GM18909 (cell line): ENCODE measurements around the gene EIF2S2.

Source experiments
- ATAC-seq: cut with Tn5 transposase; IDR thresholded peaks from one replicate; pipeline ENCODE4 v1.9.1; 2021; ENCODE audit warnings: mild to moderate bottlenecking; ENCODE audit not compliant: unreplicated experiment, poor library complexity

The EIF2S2 gene

GRCh38 chr20:34069341-34070078, 42.5 kb downstream of the EIF2S2 start:
- peak; percentile 69 for ATAC-seq

- ATAC-seq = no peak
These were observed 44.0 kb downstream of the EIF2S2 start for GRCh38 chr20:34068001-34068400.

DNA sequence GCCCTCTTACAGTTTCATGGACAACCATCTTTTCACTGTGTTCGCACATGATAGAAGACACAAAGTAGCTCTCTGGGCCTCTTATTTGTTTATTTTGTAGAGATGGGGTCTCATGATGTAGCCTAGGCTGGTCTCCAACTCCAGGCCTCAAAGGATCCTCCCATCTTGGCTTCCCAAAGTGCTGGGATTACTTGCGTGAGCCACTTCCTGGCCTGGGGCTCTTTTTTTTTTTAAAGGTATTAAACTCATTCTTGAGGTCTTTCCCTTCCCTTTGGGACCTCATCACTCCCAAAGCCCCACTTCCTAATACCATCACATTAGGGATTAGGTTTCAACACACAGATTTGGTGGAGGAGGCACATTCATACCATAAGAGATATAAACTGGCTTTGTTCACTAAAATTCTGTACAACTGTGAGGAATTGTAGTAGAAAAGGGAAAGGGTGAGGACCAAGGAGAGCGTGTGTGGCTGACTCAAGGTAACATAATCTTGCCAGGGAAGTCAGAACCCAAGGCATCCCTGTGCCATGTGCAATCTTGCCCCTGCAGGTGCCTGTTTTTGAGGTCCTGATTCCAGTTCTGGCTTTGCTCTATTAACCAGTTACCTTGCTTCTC, 45.5 kb downstream of the EIF2S2 start:
- ATAC-seq = no peak

DNA sequence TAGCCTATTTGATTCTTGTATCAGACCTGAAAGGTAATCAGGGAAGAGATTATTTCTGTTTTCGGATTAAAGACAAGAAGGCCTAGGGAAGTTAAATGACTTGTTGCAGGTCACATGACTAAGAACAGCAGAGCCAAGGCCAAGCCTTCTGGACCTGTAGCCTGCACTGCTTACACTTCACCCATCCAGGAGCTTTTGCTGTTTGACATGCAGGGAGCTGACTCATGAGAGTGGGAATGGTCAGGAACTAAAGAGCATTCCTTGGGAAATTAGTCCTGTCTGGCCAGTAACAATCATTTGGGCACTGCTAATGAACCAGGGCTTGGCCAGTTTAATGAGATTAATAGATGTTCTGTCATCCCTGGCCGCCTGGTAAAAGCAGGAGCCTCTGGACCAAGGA, 46.8 kb downstream of the EIF2S2 start:
- no peak for ATAC-seq

DNA sequence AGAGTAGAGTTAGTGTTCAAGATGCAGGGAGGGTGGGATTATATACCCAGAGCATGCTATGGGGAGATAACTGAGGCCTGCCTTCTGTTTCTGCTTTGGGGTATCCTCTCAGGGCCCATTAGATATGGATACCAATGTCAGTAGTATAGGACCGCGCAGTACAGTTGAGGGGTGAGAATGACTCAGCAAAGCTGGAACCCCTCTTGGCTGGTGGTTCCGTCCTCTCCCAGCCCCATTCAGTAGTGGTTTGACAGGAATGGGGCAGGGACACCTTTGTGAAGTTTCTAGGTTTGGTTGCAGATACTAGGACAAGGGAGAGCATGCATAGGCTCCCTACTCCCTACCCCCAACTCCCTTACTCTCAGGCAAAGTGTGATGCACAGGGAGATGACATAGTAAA, 47.8 kb downstream of the EIF2S2 start:
- no peak for ATAC-seq

DNA sequence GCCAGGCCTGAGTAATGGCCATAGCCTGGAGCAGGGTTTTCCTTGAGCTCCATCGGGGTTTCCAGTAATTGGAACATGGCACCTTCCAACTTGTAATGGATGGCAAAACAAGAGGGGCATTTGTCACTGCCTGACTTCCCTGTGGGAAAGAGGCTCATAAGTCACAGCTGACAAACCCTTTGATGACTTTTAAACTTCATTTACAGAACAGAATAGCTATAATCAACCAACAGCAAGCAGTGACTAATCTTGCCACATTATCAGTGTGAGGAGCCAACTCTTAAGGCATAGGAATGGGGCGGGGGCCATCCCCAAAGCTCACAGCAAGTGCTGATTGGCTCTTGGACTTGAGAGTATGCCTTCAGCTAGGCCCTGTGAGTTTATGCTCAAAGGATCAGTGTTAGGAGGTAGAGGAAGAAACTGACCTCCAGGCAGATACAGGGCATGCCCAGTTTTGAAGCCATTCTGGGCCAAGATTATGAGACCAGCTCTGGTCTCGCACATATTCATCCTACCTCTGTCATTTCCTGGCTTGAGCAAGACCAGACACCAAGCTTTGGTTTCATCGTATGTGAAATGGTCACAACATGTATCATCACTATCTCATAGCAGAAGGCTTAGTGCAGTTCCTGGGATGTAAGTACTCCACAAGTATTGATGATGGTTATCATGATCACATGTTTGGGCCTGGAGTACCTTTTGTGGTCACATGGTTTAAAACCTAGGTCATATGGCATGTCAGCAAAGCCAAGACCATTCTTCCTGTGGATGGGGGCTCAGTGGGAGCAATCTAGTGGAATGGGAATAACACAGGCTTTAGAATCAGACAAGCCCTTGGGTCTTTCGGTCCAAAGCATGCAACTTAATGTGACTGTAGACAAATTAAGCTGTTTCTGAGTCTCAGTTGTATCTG, 49.2 kb downstream of the EIF2S2 start:
- no peak for ATAC-seq

DNA sequence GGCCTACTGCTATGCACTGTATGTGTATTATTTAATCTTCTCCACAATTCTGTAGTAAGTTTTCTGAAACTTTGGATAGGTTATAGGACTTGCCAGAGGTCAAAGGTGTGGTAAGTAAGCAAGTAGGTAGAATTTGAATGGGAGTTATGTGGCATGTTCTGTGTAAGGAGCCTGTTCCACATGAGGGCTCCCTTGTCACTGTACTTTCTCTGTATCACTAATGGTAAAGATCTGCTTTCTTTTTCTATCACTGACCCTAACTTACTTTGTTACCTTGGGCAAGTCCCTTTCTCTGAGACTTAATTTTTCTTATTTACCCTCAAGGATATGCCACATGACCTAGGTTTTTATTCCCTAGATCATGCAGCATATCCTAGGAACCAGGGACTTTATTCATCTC, 50.3 kb downstream of the EIF2S2 start:
- no peak for ATAC-seq

- no peak for ATAC-seq
These were observed 51.1 kb downstream of the EIF2S2 start for GRCh38 chr20:34060970-34061369.

DNA sequence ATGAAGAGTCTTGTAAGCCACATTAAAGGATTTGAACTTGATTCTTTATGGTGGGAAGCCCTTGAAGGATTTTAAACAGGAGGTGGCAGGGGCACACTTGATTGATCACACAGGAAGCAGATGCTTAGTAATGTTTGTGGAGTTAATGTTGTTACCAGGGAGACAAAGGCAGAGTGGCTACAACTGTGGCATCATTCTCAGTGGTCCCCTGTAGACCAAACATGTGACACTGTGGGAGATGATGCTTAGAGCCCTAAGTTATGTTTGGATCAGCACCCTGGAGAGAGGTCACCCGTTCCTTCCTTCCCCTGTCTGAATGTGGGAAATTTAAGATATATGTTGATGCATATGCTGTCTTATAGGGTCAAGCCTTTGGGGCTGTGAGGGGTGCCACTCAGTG, 53.2 kb downstream of the EIF2S2 start:
- ATAC-seq = no peak

- no peak for ATAC-seq
These were observed 56.8 kb downstream of the EIF2S2 start for GRCh38 chr20:34055290-34055689.

DNA sequence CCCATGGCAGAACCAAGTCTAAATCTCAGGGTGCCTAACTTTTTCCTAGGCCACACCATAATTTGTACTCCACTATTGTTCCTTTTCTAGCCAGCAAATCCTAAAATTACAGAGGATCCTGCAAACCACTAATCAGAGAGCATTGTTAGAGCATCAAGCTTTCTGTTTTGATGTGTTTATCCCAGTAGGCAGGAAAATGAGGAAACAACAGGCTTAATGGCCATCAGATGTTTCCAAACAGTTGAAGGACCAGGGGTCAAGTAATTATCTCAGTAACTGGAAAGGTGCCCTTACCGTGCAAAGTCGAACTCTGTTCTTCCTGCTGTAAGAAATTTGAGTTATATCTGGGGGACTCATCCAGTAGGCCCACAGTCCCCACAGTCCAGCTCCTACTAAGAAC, 59.6 kb downstream of the EIF2S2 start:
- ATAC-seq = no peak

GRCh38 chr20:34049897-34050695, 61.9 kb downstream of the EIF2S2 start:
- no peak for ATAC-seq

DNA sequence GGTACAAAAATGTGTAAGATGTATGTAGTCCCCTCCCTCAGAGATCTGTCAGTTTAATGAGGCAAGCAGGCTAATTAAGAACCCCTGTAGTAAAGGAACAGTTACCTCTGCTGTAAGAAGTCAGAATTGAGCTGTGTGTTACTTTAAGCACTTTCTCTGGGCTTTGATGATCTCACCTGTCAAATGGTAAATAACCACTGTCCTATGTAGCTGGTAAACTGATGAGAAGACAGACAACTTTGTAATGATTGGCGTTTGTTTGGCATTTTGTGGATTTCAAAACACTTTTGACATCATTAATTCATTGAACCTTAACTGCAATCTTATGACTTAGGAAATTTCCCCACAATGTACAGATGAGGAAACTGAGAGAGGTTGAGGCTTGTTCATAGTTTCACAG, 62.7 kb downstream of the EIF2S2 start:
- no peak for ATAC-seq

GRCh38 chr20:34047917-34048316, 64.1 kb downstream of the EIF2S2 start:
- no peak for ATAC-seq

GRCh38 chr20:34047010-34047687, 64.9 kb downstream of the EIF2S2 start:
- no peak for ATAC-seq

- ATAC-seq = no peak
These were observed 65.9 kb downstream of the EIF2S2 start for GRCh38 chr20:34045930-34046725.

DNA sequence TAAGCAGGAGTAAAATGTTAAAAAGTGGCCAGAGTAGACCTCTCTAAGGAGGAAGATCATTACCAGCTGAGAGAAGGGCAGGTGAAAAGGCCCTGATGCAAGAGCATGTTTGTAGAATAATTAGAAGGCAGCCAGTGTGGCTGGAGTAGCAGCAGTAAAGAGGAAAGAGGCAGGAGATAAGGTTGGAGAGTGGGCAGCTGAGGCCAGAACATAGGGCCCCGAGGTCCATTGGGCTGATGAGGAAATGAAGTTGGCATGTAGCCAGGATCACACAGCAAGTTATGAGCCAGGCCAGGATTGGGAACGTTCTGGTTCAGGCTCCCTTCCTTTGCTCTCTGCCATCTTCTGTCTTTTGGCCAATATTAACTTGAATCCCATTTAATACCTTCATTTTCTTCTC, 66.7 kb downstream of the EIF2S2 start:
- no peak for ATAC-seq

DNA sequence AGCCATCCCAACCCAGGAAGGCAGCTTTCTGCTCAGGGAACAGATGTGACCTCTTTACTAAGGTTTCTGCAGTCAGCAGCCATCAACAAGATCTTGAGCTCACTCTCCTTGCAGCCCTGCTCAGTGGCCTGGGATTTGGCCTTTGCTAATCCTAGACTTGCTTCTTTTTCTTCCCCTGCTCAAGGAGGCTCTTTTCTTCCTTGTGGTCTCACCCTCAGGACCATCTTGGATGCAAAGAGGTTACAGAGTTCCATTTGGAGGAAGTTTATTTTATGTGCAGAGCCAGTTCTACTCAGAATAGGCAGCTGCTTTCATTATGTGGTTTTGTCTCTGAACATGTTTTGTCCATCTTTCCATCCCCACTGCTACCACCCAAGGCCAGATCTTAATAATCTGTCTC, 69.0 kb downstream of the EIF2S2 start:
- no peak for ATAC-seq

DNA sequence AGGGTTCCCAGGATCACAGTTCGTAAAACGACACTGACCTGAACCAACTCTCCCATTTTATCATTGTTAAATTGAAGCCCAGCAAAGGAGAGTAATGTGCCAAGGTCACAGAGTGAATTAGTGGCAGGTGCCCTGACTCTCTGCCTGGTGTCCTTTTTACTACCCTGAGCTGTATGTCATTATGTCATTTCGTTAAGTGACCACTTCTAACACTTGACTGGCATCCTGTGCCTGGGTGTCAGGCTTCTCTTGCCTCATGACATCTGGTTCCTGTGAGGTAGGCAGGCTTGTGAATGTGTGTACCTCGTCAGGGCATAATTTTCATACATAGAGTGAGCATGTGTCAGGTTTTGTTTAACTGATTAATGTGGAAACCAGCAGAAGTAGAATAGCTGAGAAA, 69.8 kb downstream of the EIF2S2 start:
- no peak for ATAC-seq
